Measurements from ENCODE around the gene INHA.

Gene INHA

GRCh38 chr2:219559156-219559915 lies 12.8 kb upstream of the INHA start:
- no peak for DNase-seq (ENCODE audit: low read depth)

GRCh38 chr2:219560037-219560892 lies 11.8 kb upstream of the INHA start:
- no peak for DNase-seq (ENCODE audit: low read depth)

GRCh38 chr2:219560893-219561178 lies 11.3 kb upstream of the INHA start:
- no peak for DNase-seq (ENCODE audit: low read depth)

- DNase-seq (ENCODE audit: low read depth): no peak
Observed at GRCh38 chr2:219561179-219562048, 10.7 kb upstream of the INHA start.

GRCh38 chr2:219562049-219563020 lies 9.8 kb upstream of the INHA start:
- DNase-seq (ENCODE audit: low read depth): no peak

- DNase-seq (ENCODE audit: low read depth): no peak
Observed at GRCh38 chr2:219563271-219563928, 8.7 kb upstream of the INHA start.

- no peak for DNase-seq (ENCODE audit: low read depth)
Observed at GRCh38 chr2:219565130-219566080, 6.7 kb upstream of the INHA start.

GRCh38 chr2:219566640-219567039 lies 5.5 kb upstream of the INHA start:
- DNase-seq (ENCODE audit: low read depth): no peak

GRCh38 chr2:219567131-219567530 lies 5.0 kb upstream of the INHA start:
- no peak for DNase-seq (ENCODE audit: low read depth)

- DNase-seq (ENCODE audit: low read depth): no peak
Observed at GRCh38 chr2:219567791-219568361, 4.2 kb upstream of the INHA start.

GRCh38 chr2:219569041-219569440 lies 3.1 kb upstream of the INHA start:
- no peak for DNase-seq (ENCODE audit: low read depth)

- DNase-seq (ENCODE audit: low read depth): no peak
Observed at GRCh38 chr2:219569635-219570034, 2.5 kb upstream of the INHA start.

- DNase-seq (ENCODE audit: low read depth): no peak
Observed at GRCh38 chr2:219570194-219570923, 1.8 kb upstream of the INHA start.

GRCh38 chr2:219570924-219571310 lies 1.2 kb upstream of the INHA start:
- DNase-seq (ENCODE audit: low read depth): no peak

- DNase-seq (ENCODE audit: low read depth): no peak
Observed at GRCh38 chr2:219571311-219572236, 536 bp upstream of the INHA start, which contains the start of gene OBSL1. OBSL1 (minus strand) TSS chr2:219571539; CDS start chr2:219571232, 307 bp downstream.

- no peak for DNase-seq (ENCODE audit: low read depth)
Observed at GRCh38 chr2:219573166-219573565, 1.1 kb downstream of the INHA start.
